Measurements from ENCODE around the gene UEVLD. TPM values are rescaled to one million over a fixed set of nuclear protein-coding genes. Genes with fewer than 3 reads are reported as not detected.

UEVLD gene
- polyA plus RNA-seq, 2 of the 4 experiments (the other 2 are of a cell fraction): 34.7 to 41.2 TPM

GRCh38 chr11:18575361-18575760, 13.2 kb downstream of the UEVLD start:
- DNase-seq (ENCODE audit: low read depth in 1 of 2, low spot score in 1 of 2) (no peak), FAIRE-seq (no peak), ATAC-seq (no peak)
- Histone ChIP-seq H3K4me2 (no peak overlapping the region), H3K4me3 (no peak overlapping the region), H3K4me1 (peaks cover 10% of the 10 kb centered on the region), H3K9me3 (0 out of 3 replicates have a peak, but pooled peaks cover 2% of the 10 kb centered on the region), H3K27ac (no peak overlapping the region)
- TF ChIP-seq PHF8 (IDR thresholded peaks at IDR 0.05; ENCODE audit: borderline replicate concordance, low read depth) (no peak), RFX5 (IDR thresholded peaks at IDR 0.05) (no peak), RNF2 (IDR thresholded peaks at IDR 0.05; ENCODE audit: borderline replicate concordance, low read depth) (no peak), MYC (IDR thresholded peaks at IDR 0.05; ENCODE audit: borderline replicate concordance, low read length) (no peak), MAFK (IDR thresholded peaks at IDR 0.05; ENCODE audit: partially characterized antibody) (no peak), BHLHE40 (IDR thresholded peaks at IDR 0.05; ENCODE audit: low read depth, low read length) (no peak), EHMT2 (IDR thresholded peaks at IDR 0.05; ENCODE audit: low read depth) (no peak), NFE2L2 (conservative IDR thresholded peaks at IDR 0.05; ENCODE audit: low read length) (no peak), FOXS1 (CRISPR knock-in tag; IDR thresholded peaks at IDR 0.05) (no peak), NR3C1 (IDR thresholded peaks at IDR 0.05) (no peak), POLR2AphosphoS2 (conservative IDR thresholded peaks at IDR 0.05; ENCODE audit: low read length) (no peak), KDM5A (IDR thresholded peaks at IDR 0.05) (no peak), SREBF2 (IDR thresholded peaks at IDR 0.05) (no peak), USF2 (IDR thresholded peaks at IDR 0.05) (no peak), ZC3H11A (IDR thresholded peaks at IDR 0.05) (no peak), HEYL (CRISPR knock-in tag; IDR thresholded peaks at IDR 0.05) (no peak)
- ChIA-PET POLR2A (no interaction called here), CTCF (interaction anchor here (1.6 kb wide), 1 partner anchor 460 kb away, joined by 3 read pairs; no protein-coding TSS in a partner anchor)
- 11% methylated on average over 1 of the region's 1 CpG for WGBS (ENCODE audit: missing lambda C conversion rate)

- no peak for DNase-seq (ENCODE audit: low read depth in 1 of 2, low spot score in 1 of 2)
- Histone ChIP-seq H3K4me2 (no peak overlapping the region), H3K27ac (no peak overlapping the region), H3K4me1 (no peaks in the 10 kb centered on the region), H3K9me3 (no peaks in the 10 kb centered on the region), H3K4me3 (no peak overlapping the region)
- FAIRE-seq: no peak
- 82% methylated on average over 3 of the region's 3 CpGs for WGBS (ENCODE audit: missing lambda C conversion rate)
- ATAC-seq: no peak
- TF ChIP-seq BHLHE40 (IDR thresholded peaks at IDR 0.05; ENCODE audit: low read depth, low read length) (no peak), REST (IDR thresholded peaks at IDR 0.05) (no peak), RNF2 (IDR thresholded peaks at IDR 0.05; ENCODE audit: borderline replicate concordance, low read depth) (no peak), FOSB (CRISPR knock-in tag; IDR thresholded peaks at IDR 0.05) (no peak), PHF8 (IDR thresholded peaks at IDR 0.05; ENCODE audit: borderline replicate concordance, low read depth) (no peak), HEYL (CRISPR knock-in tag; IDR thresholded peaks at IDR 0.05) (no peak), RCOR1 (IDR thresholded peaks at IDR 0.05; ENCODE audit: low read depth, low read length) (no peak)
- POLR2A ChIA-PET: no interaction called here
- CTCF ChIA-PET: no interaction called here
Measured at GRCh38 chr11:18567081-18567480, 21.5 kb downstream of the UEVLD start.

- no peak overlapping the region for H3K4me2 ChIP-seq
- no peaks in the 10 kb centered on the region for H3K9me3 ChIP-seq
- POLR2A ChIA-PET: interaction anchor here (0.9 kb wide), 1 partner anchor 13 kb away, joined by 3 read pairs; no protein-coding TSS in a partner anchor
- ATAC-seq: no peak
- H3K4me3 ChIP-seq: no peak overlapping the region
- CTCF ChIA-PET: no interaction called here
- H3K27ac ChIP-seq: no peak overlapping the region
- FAIRE-seq: peak; percentile 84
- no peaks in the 10 kb centered on the region for H3K4me1 ChIP-seq
- DNase-seq (ENCODE audit: low read depth in 1 of 2, low spot score in 1 of 2): no peak
- TF ChIP-seq HEYL (CRISPR knock-in tag; IDR thresholded peaks at IDR 0.05) (no peak), EHF (CRISPR knock-in tag; IDR thresholded peaks at IDR 0.05) (no peak), HOXB5 (CRISPR knock-in tag; IDR thresholded peaks at IDR 0.05) (no peak), FOSB (CRISPR knock-in tag; IDR thresholded peaks at IDR 0.05) (no peak), HMGXB4 (CRISPR knock-in tag; IDR thresholded peaks at IDR 0.05; ENCODE audit: borderline replicate concordance) (no peak), NR3C1 (IDR thresholded peaks at IDR 0.05) (no peak), ZSCAN20 (CRISPR knock-in tag; IDR thresholded peaks at IDR 0.05) (no peak), RARB (CRISPR knock-in tag; IDR thresholded peaks at IDR 0.05) (no peak), POLR2A (IDR thresholded peaks at IDR 0.05; ENCODE audit: low read length) (no peak), KDM1A (IDR thresholded peaks at IDR 0.05; ENCODE audit: low read depth) (no peak), HOXA7 (CRISPR knock-in tag; IDR thresholded peaks at IDR 0.05) (no peak), MAZ (IDR thresholded peaks at IDR 0.05; ENCODE audit: borderline replicate concordance, low read depth, low read length) (no peak), ESRRA (IDR thresholded peaks at IDR 0.05; ENCODE audit: borderline replicate concordance, low read length) (no peak), CHD4 (IDR thresholded peaks at IDR 0.05; ENCODE audit: borderline replicate concordance) (no peak), NFE2L2 (conservative IDR thresholded peaks at IDR 0.05; ENCODE audit: low read length) (no peak), ZC3H11A (IDR thresholded peaks at IDR 0.05) (no peak)
Measured at GRCh38 chr11:18566406-18566805, 22.1 kb downstream of the UEVLD start.

All from A549 (cell line).